Measurements from ENCODE around the gene CMYA5.

CMYA5 gene

DNA sequence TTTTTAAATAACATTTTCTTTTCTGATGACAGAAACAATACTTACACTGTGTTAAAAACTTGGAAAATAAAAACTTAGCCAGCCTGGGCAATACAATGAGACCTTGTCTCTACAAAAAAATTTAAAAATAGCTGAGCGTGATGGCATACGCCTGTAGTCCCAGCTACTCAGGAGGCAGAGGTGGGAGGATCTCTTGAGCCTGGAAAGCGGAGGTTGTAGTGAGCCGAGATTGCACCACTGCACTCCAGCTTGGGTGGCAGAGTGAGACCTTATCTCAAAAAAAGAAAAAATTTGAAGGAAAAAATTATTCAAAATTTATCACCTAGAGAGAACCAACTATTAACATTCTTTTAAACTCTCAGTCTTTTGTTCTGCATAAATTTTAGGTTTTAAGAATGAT is 4.9 kb upstream of the CMYA5 start:
- Histone ChIP-seq H3K4me3 (ENCODE audit: low read length) (no peak overlapping the region), H3K27me3 (ENCODE audit: low read depth, low read length) (no peaks in the 10 kb centered on the region), H2AFZ (ENCODE audit: low read depth, low read length) (no peak overlapping the region), H3K9ac (ENCODE audit: low read length) (no peak overlapping the region), H3K4me1 (ENCODE audit: low read length) (peaks cover 8% of the 10 kb centered on the region; the same call in 1 of the 2 replicates), H3K36me3 (replicated peaks; ENCODE audit: low read depth, low read length) (peaks cover 17% of the 10 kb centered on the region), H3K4me2 (ENCODE audit: low read length) (no peak overlapping the region), H4K20me1 (ENCODE audit: insufficient read depth, low read length) (no peaks in the 10 kb centered on the region), H3K27ac (ENCODE audit: low read length) (no peak overlapping the region), H3K9me3 (ENCODE audit: insufficient read depth, low read length) (no peaks in the 10 kb centered on the region), H3K79me2 (ENCODE audit: low read length) (no peaks in the 10 kb centered on the region)
- no peak for TF ChIP-seq EZH2phosphoT487 (IDR thresholded peaks at IDR 0.05; ENCODE audit: low read depth)
- TF ChIP-seq, protein P1, sequence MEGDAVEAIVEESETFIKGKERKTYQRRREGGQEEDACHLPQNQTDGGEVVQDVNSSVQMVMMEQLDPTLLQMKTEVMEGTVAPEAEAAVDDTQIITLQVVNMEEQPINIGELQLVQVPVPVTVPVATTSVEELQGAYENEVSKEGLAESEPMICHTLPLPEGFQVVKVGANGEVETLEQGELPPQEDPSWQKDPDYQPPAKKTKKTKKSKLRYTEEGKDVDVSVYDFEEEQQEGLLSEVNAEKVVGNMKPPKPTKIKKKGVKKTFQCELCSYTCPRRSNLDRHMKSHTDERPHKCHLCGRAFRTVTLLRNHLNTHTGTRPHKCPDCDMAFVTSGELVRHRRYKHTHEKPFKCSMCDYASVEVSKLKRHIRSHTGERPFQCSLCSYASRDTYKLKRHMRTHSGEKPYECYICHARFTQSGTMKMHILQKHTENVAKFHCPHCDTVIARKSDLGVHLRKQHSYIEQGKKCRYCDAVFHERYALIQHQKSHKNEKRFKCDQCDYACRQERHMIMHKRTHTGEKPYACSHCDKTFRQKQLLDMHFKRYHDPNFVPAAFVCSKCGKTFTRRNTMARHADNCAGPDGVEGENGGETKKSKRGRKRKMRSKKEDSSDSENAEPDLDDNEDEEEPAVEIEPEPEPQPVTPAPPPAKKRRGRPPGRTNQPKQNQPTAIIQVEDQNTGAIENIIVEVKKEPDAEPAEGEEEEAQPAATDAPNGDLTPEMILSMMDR (IDR thresholded peaks at IDR 0.05; ENCODE audit: low read depth, low read length): no peak

DNA sequence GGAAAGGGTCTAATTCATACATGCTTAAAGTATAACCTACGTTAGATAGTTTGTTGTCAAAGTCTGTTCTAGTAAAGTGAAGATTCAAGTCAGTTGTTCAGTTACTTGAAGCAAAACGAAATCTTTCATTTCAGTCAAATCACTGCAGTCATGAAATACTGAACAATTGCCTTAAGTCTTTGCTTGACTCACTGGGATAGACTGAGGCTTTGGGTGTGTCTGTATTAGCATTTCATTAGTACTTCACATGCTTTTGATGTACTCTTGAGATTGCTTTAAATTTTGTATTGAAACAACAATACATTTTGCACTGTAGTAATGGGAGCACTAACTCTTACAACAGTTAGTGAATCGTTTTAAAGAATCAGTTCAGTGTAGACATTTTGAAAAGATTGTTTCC is 4.0 kb upstream of the CMYA5 start:
- H3K4me2 ChIP-seq (ENCODE audit: low read length): no peak overlapping the region

DNA sequence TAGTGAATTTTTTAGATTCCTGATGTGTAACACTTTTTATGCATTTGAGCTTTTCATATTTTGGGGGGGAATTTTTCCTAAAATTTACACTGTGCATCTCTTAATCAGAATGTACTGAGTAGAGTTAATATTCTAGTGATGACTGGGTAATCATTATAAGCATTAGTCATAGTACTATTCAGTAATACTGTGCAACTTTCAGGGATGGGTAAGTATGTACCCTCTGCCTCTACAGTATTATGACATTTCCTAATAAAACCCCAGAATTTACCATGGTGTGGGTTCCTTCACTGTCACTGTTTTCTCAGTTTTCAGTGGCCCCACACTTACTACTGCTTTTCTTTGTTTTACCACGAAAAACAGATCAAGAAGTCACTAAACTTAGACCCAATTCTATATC is 2.8 kb upstream of the CMYA5 start:
- no peaks in the 10 kb centered on the region for H4K20me1 ChIP-seq (ENCODE audit: insufficient read depth, low read length)
- H3K9me3 ChIP-seq (ENCODE audit: insufficient read depth, low read length): no peaks in the 10 kb centered on the region
- H3K4me1 ChIP-seq (ENCODE audit: low read length): peaks cover 3% of the 10 kb centered on the region; the same call in 1 of the 2 replicates
- H3K4me3 ChIP-seq (ENCODE audit: low read length): no peak overlapping the region
- no peaks in the 10 kb centered on the region for H3K27me3 ChIP-seq (ENCODE audit: low read depth, low read length)
- no peak overlapping the region for H2AFZ ChIP-seq (ENCODE audit: low read depth, low read length)
- H3K79me2 ChIP-seq (ENCODE audit: low read length): no peaks in the 10 kb centered on the region
- no peak for TF ChIP-seq EZH2phosphoT487 (IDR thresholded peaks at IDR 0.05; ENCODE audit: low read depth)
- TF ChIP-seq, protein P1 (IDR thresholded peaks at IDR 0.05; ENCODE audit: low read depth, low read length): no peak
- H3K4me2 ChIP-seq (ENCODE audit: low read length): no peak overlapping the region
- H3K36me3 ChIP-seq (replicated peaks; ENCODE audit: low read depth, low read length): peaks cover 14% of the 10 kb centered on the region
- no peak overlapping the region for H3K27ac ChIP-seq (ENCODE audit: low read length)
- no peak overlapping the region for H3K9ac ChIP-seq (ENCODE audit: low read length)

More for the DNA sequence above, 4.0 kb upstream of the CMYA5 start:
- Histone ChIP-seq H3K9ac (ENCODE audit: low read length) (no peak overlapping the region), H3K27ac (ENCODE audit: low read length) (no peak overlapping the region), H3K4me3 (ENCODE audit: low read length) (no peak overlapping the region), H3K36me3 (replicated peaks; ENCODE audit: low read depth, low read length) (peaks cover 17% of the 10 kb centered on the region), H3K9me3 (ENCODE audit: insufficient read depth, low read length) (no peaks in the 10 kb centered on the region), H3K4me1 (ENCODE audit: low read length) (peaks cover 8% of the 10 kb centered on the region; the same call in 1 of the 2 replicates), H3K79me2 (ENCODE audit: low read length) (no peaks in the 10 kb centered on the region), H4K20me1 (ENCODE audit: insufficient read depth, low read length) (no peaks in the 10 kb centered on the region), H2AFZ (ENCODE audit: low read depth, low read length) (no peak overlapping the region), H3K27me3 (ENCODE audit: low read depth, low read length) (no peaks in the 10 kb centered on the region)
- no peak for TF ChIP-seq EZH2phosphoT487 (IDR thresholded peaks at IDR 0.05; ENCODE audit: low read depth)
- TF ChIP-seq, protein P1 (IDR thresholded peaks at IDR 0.05; ENCODE audit: low read depth, low read length): no peak

DNA sequence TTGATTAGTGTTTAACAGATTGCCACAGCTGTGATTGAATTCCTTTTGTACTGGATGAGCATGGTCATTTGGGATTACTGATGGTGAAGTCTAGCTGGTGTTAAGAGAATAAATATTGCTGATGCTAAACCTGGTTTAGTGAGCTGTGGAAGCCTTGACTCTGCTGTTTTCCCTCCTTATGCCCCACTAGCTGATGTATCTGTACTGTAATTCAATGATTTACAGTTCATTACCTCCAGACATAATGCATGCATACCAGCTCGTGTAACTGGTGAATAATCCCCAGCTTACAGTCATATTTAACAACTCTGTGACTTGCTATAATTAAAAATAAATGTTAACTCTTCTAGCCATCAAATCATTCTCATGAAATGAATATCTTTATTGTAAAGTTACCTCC is 1.7 kb upstream of the CMYA5 start:
- H2AFZ ChIP-seq (ENCODE audit: low read depth, low read length): no peak overlapping the region
- peaks cover 14% of the 10 kb centered on the region for H3K36me3 ChIP-seq (replicated peaks; ENCODE audit: low read depth, low read length)
- no peak for TF ChIP-seq EZH2phosphoT487 (IDR thresholded peaks at IDR 0.05; ENCODE audit: low read depth)
- TF ChIP-seq, protein P1 (IDR thresholded peaks at IDR 0.05; ENCODE audit: low read depth, low read length): no peak

More for the DNA sequence above, 1.7 kb upstream of the CMYA5 start:
- Histone ChIP-seq H3K79me2 (ENCODE audit: low read length) (no peaks in the 10 kb centered on the region), H3K4me2 (ENCODE audit: low read length) (no peak overlapping the region), H3K9me3 (ENCODE audit: insufficient read depth, low read length) (no peaks in the 10 kb centered on the region), H3K27me3 (ENCODE audit: low read depth, low read length) (no peaks in the 10 kb centered on the region), H3K9ac (ENCODE audit: low read length) (no peak overlapping the region), H3K27ac (ENCODE audit: low read length) (no peak overlapping the region), H4K20me1 (ENCODE audit: insufficient read depth, low read length) (no peaks in the 10 kb centered on the region), H3K4me3 (ENCODE audit: low read length) (no peak overlapping the region), H3K4me1 (ENCODE audit: low read length) (no peaks in the 10 kb centered on the region)
